K562 (cell line): ENCODE results near the gene PHF21B. TPM values are rescaled to one million over a fixed set of nuclear protein-coding genes. Genes with fewer than 3 reads are reported as not detected.

Source experiments
- ATAC-seq: fragments of 200-7000 bp; cut with Tn5 transposase; 3 replicates; pipeline ENCODE4 v1.9.1; 2020; ENCODE audit warnings: moderate library complexity
- BruUV-seq: library from RNA; stranded (reverse); fragments of 400-500 nt; replicated peaks from 2 replicates; lab custom pipeline; 2021; lab: Mats Ljungman, UMichigan
- CTCF ChIA-PET: fragments of 300-600 bp; formaldehyde crosslinking; extraction: SDS; loops from one replicate; lab custom pipeline; 2021; ENCODE audit warnings: low intra/inter-chr PET ratio; lab: Yijun Ruan, JAX
- POLR2A ChIA-PET: fragments of 300-600, 350-650 bp; sonication (Branson Sonifier 250); formaldehyde crosslinking; extraction: SDS; loops from one replicate; lab custom pipeline; 2021; ENCODE audit warnings: antibody characterized with exemption, inconsistent platforms; lab: Yijun Ruan, JAX
- DNase-seq, 4 experiments: peaks; one replicate each; pipeline versions ENCODE4 v3.0.0 to v3.0.0-alpha.2; 2011 to 2018; ENCODE audit warnings: low spot score in 3 of 4, mixed read lengths in 3 of 4; ENCODE audit errors: extremely low read depth in 1 of 4
- FAIRE-seq: peaks from 2 replicates; lab custom pipeline; 2011; peaks lifted over from hg19 to GRCh38; lab: Jason Lieb, UNC
- H2AFZ ChIP-seq: 2 replicates; pipeline ENCODE4 v1.6.0; 2011; ENCODE audit warnings: low read depth, low read length, control low read depth, inconsistent platforms
- H3K27ac ChIP-seq: fragments of 200-600 bp; 3 replicates; pipeline ENCODE4 v1.8.0; 2011; ENCODE audit warnings: low read depth, mild to moderate bottlenecking, control low read depth, inconsistent platforms, low read length, moderate library complexity, mixed read lengths; ENCODE audit errors: extremely low read depth
- H3K27me3 ChIP-seq, 2 experiments: fragments of 300-600 bp in 1 of 2; 2 replicates in 1 of 2; 3 replicates in 1 of 2; pipeline versions ENCODE4 v1.6.0 to v1.8.0; 2011; ENCODE audit warnings: inconsistent platforms in 2 of 2, low read length in 2 of 2, mild to moderate bottlenecking in 1 of 2, mixed read lengths in 1 of 2, moderate library complexity in 1 of 2; ENCODE audit not compliant: control insufficient read depth in 2 of 2, insufficient read depth in 2 of 2
- H3K36me3 ChIP-seq: fragments of 300-600 bp; 3 replicates; pipeline ENCODE4 v1.8.0; 2011; ENCODE audit warnings: mild to moderate bottlenecking, low read length, inconsistent platforms; ENCODE audit not compliant: control insufficient read depth, insufficient read depth
- H3K4me1 ChIP-seq, 2 experiments: fragments of 200-600 bp in 1 of 2; replicated peaks in 1 of 2; 2 replicates in 1 of 2; 3 replicates in 1 of 2; pipeline versions ENCODE4 v1.5.1 to v1.8.0; 2011; ENCODE audit warnings: inconsistent platforms in 2 of 2, low read length in 2 of 2, mild to moderate bottlenecking in 1 of 2, mixed read lengths in 1 of 2, moderate library complexity in 1 of 2; ENCODE audit not compliant: control insufficient read depth in 2 of 2, insufficient read depth in 2 of 2
- H3K4me2 ChIP-seq: 2 replicates; pipeline ENCODE4 v1.6.1; 2011; ENCODE audit warnings: low read length, control low read depth, inconsistent platforms, mixed read lengths; ENCODE audit not compliant: insufficient read depth
- H3K4me3 ChIP-seq: fragments of 200-600 bp; sonication (generic), shearing (Covaris generic); 2 replicates; pipeline ENCODE4 v1.5.1; 2016; ENCODE audit warnings: control low read depth, inconsistent platforms
- H3K79me2 ChIP-seq: fragments of 200-600 bp; 3 replicates; pipeline ENCODE4 v1.8.0; 2011; ENCODE audit warnings: low read length, inconsistent platforms; ENCODE audit not compliant: control insufficient read depth, insufficient read depth
- H3K9ac ChIP-seq, 2 experiments: 2 replicates each; pipeline versions ENCODE4 v1.6.0 to v1.6.1; 2011; ENCODE audit warnings: low read depth in 2 of 2, low read length in 2 of 2, control low read depth in 1 of 2, inconsistent platforms in 1 of 2, mild to moderate bottlenecking in 1 of 2, mixed read lengths in 1 of 2; ENCODE audit not compliant: insufficient read depth in 1 of 2
- H3K9me1 ChIP-seq: one replicate; pipeline ENCODE4 v1.6.0; 2011; ENCODE audit warnings: inconsistent platforms, mild to moderate bottlenecking, low read length, moderate library complexity; ENCODE audit not compliant: control insufficient read depth, insufficient read depth
- H3K9me3 ChIP-seq: replicated peaks from 2 replicates; pipeline ENCODE4 v1.5.1; 2011; ENCODE audit warnings: low read depth, low read length, inconsistent platforms; ENCODE audit not compliant: control insufficient read depth, insufficient read depth
- H4K20me1 ChIP-seq: replicated peaks from 2 replicates; pipeline ENCODE4 v1.6.1; 2011; ENCODE audit warnings: low read length, inconsistent platforms, mixed read lengths; ENCODE audit not compliant: control insufficient read depth, insufficient read depth
- KLF10 ChIP-seq: fragments of 250-450 bp; sonication (Bioruptor Pico); IDR thresholded peaks from 2 replicates; pipeline ENCODE4 v1.6.1; 2021; ENCODE audit warnings: matching md5 sums
- MEF2D ChIP-seq: conservative IDR thresholded peaks from 2 replicates; pipeline ENCODE4 v1.6.1; 2016; ENCODE audit warnings: low read depth, missing genetic modification characterization, missing compliant biosample characterization
- POLR3G ChIP-seq: IDR thresholded peaks from 2 replicates; pipeline ENCODE4 v1.6.1; 2011; ENCODE audit not compliant: insufficient read length, insufficient replicate concordance; ENCODE audit errors: extremely low read depth
- PPARD ChIP-seq: fragments of 250-450 bp; sonication (Bioruptor Pico); IDR thresholded peaks from 2 replicates; pipeline ENCODE4 v1.8.0; 2022; ENCODE audit warnings: inconsistent platforms, mild to moderate bottlenecking, moderate library complexity
- RUNX1 ChIP-seq: sonication (generic); IDR thresholded peaks from 2 replicates; pipeline ENCODE4 v1.6.1; 2016; ENCODE audit warnings: antibody characterized with exemption, low read depth
- SRSF3 ChIP-seq: fragments of 200-400 bp; formaldehyde crosslinking; IDR thresholded peaks from 2 replicates; pipeline ENCODE4 v1.6.1; 2016; ENCODE audit warnings: mild to moderate bottlenecking, low read length, moderate library complexity; ENCODE audit not compliant: insufficient read depth
- TAF9B ChIP-seq: fragments of 450-650 bp; IDR thresholded peaks from 2 replicates; pipeline ENCODE4 v1.6.1; 2018; ENCODE audit warnings: mild to moderate bottlenecking; ENCODE audit not compliant: partially characterized antibody
- TGIF2 ChIP-seq: sonication (generic); formaldehyde crosslinking; IDR thresholded peaks from 2 replicates; pipeline ENCODE4 v1.8.1; 2022; ENCODE audit warnings: mild to moderate bottlenecking, missing genetic modification reagents, moderate library complexity
- ZBTB7A ChIP-seq: IDR thresholded peaks from 2 replicates; pipeline ENCODE4 v1.6.1; 2011; ENCODE audit warnings: low read depth, mild to moderate bottlenecking, low read length, moderate library complexity, borderline replicate concordance; ENCODE audit not compliant: control insufficient read depth
- ZNF699 ChIP-seq: fragments of 250-450 bp; sonication (Bioruptor Pico); IDR thresholded peaks from 2 replicates; pipeline ENCODE4 v1.8.0; 2021; ENCODE audit warnings: mild to moderate bottlenecking, moderate library complexity; ENCODE audit not compliant: insufficient replicate concordance
- ZSCAN32 ChIP-seq: fragments of 450-650 bp; formaldehyde crosslinking; IDR thresholded peaks from 2 replicates; pipeline ENCODE4 v1.4.0; 2020; ENCODE audit warnings: mild to moderate bottlenecking, moderate library complexity
- WGBS: fragments of 100-300 bp; shearing (Covaris generic); methylation state at CpG from one replicate; pipeline ENCODE4 v1.1.6; 2016; ENCODE audit warnings: low coverage, mixed read lengths; ENCODE audit not compliant: insufficient coverage; ENCODE audit errors: missing lambda C conversion rate; 5-methylcytosine and 5-hydroxymethylcytosine counted together
- in situ Hi-C: fragments of 300-500 bp; cut with MboI; formaldehyde crosslinking; loops from 4 replicates; pipeline ENCODE4 v1.15.0; 2018; ENCODE audit warnings: inconsistent platforms, mixed read lengths
- intact Hi-C: fragments of 100-400 bp; cut with micrococcal nuclease; formaldehyde crosslinking; loops from 2 replicates; pipeline ENCODE4 v1.14.2; 2022
- polyA plus RNA-seq, 8 experiments: library from polyadenylated mRNA; depleted of rRNA in 4 of 8; stranded (reverse) in 5 of 8; unstranded in 3 of 8; fragments of >200 nt; fragmentation: Nextera tagmentation in 2 of 8; fragmentation: Illumina TruSeq in 1 of 8; extraction: Ambion mirVana in 2 of 8; extraction: Trizol in 1 of 8; gene quantifications; 2 replicates each; pipeline versions ENCODE4 v1.2.1 to v1.2.3, GENCODE V29; 2011 to 2014; ENCODE audit warnings: inconsistent platforms in 1 of 8, missing spikeins in 1 of 8
- total RNA-seq, 7 experiments: library from RNA; depleted of rRNA in 6 of 7; stranded (reverse); fragments of >200 nt in 6 of 7; fragmentation: Illumina TruSeq in 2 of 7; extraction: Trizol in 2 of 7; gene quantifications; 2 replicates each; pipeline versions ENCODE4 v1.2.1 to v1.2.3, GENCODE V29; 2011 to 2021; ENCODE audit warnings: low replicate concordance in 1 of 7

The PHF21B gene
- total and polyA plus RNA-seq, 9 of the 15 experiments (the other 6 are each of a cell fraction or from before 2014, with no cell fraction given): 0.04 TPM; not detected in 8

GRCh38 chr22:44879301-44879680 is 130.5 kb downstream of the PHF21B start (continued):
- no peak for TF ChIP-seq KLF10 (CRISPR knock-in tag)
- no peak for TF ChIP-seq POLR3G
- no peak for TF ChIP-seq ZBTB7A
- TF ChIP-seq RUNX1: no peak
- no peak for TF ChIP-seq MEF2D (tag)
- no peak for TF ChIP-seq SRSF3
- TF ChIP-seq ZSCAN32 (CRISPR knock-in tag): no peak
- TF ChIP-seq ZNF699 (CRISPR knock-in tag): no peak

GRCh38 chr22:44878483-44879300 is 131.1 kb downstream of the PHF21B start:
- H3K4me2 ChIP-seq: no peak overlapping the region
- no peaks in the 10 kb centered on the region for H3K9me1 ChIP-seq
- H3K27ac ChIP-seq: no peak overlapping the region
- no peak overlapping the region for H3K4me3 ChIP-seq
- no peak for FAIRE-seq
- WGBS: 0% methylated on average over 11 of the region's 14 CpGs
- TF ChIP-seq TGIF2 (CRISPR knock-in tag) (no peak), TAF9B (no peak), PPARD (CRISPR knock-in tag) (no peak)
- no TSS peak for BruUV-seq
- H4K20me1 ChIP-seq: no peaks in the 10 kb centered on the region
- intact Hi-C loops (no loop called here), in situ Hi-C loops (no loop called here)
- peaks cover 10 to 30% of the 10 kb centered on the region in 2 experiments; a peak in 4 of 5 replicates for H3K27me3 ChIP-seq
- no peak overlapping the region for H3K9ac ChIP-seq
- ChIA-PET POLR2A (interaction anchor here (0.6 to 0.9 kb wide), 3 partner anchors 11 to 1220 kb away, joined by 3 read pairs; no protein-coding TSS in a partner anchor), CTCF (no interaction called here)
- H3K9me3 ChIP-seq: no peaks in the 10 kb centered on the region
- DNase-seq: no peak
- ATAC-seq: no peak
- no peaks in the 10 kb centered on the region for H3K36me3 ChIP-seq
- no peak overlapping the region for H2AFZ ChIP-seq
- H3K4me1 ChIP-seq: no peaks in the 10 kb centered on the region
- no peaks in the 10 kb centered on the region for H3K79me2 ChIP-seq
